ENCODE measurements around the gene VIPR2.

Gene VIPR2

GRCh38 chr7:159157714-159158113 lies 13.0 kb upstream of the VIPR2 start:
- DNase-seq, result no peak

GRCh38 chr7:159156436-159157245 lies 12.0 kb upstream of the VIPR2 start:
- DNase-seq, result no peak

GRCh38 chr7:159155410-159155809 lies 10.7 kb upstream of the VIPR2 start:
- no peak for DNase-seq

- DNase-seq, result no peak
Measured at GRCh38 chr7:159154243-159154642, 9.6 kb upstream of the VIPR2 start.

GRCh38 chr7:159153511-159153910 lies 8.8 kb upstream of the VIPR2 start:
- DNase-seq, result no peak

GRCh38 chr7:159152816-159153215 lies 8.1 kb upstream of the VIPR2 start:
- DNase-seq, result no peak

GRCh38 chr7:159151231-159151630 lies 6.6 kb upstream of the VIPR2 start:
- no peak for DNase-seq

GRCh38 chr7:159149488-159149887 lies 4.8 kb upstream of the VIPR2 start:
- DNase-seq, result no peak

- DNase-seq, result no peak
Measured at GRCh38 chr7:159148430-159149395, 4.0 kb upstream of the VIPR2 start.

- no peak for DNase-seq
Measured at GRCh38 chr7:159147687-159148086, 3.0 kb upstream of the VIPR2 start.

GRCh38 chr7:159147246-159147645 lies 2.6 kb upstream of the VIPR2 start:
- no peak for DNase-seq

- DNase-seq, result no peak
Measured at GRCh38 chr7:159146084-159146858, 1.6 kb upstream of the VIPR2 start.

- DNase-seq, result no peak
Measured at GRCh38 chr7:159145490-159145855, 806 bp upstream of the VIPR2 start.

- DNase-seq, result no peak
Measured at GRCh38 chr7:159143780-159144757, 598 bp downstream of the VIPR2 start.

GRCh38 chr7:159142730-159143129 lies 1.9 kb downstream of the VIPR2 start:
- DNase-seq, result no peak

GRCh38 chr7:159142199-159142598 lies 2.5 kb downstream of the VIPR2 start:
- no peak for DNase-seq

- no peak for DNase-seq
Measured at GRCh38 chr7:159141660-159142059, 3.0 kb downstream of the VIPR2 start.

GRCh38 chr7:159141167-159141566 lies 3.5 kb downstream of the VIPR2 start:
- no peak for DNase-seq

GRCh38 chr7:159140170-159140910 lies 4.3 kb downstream of the VIPR2 start:
- no peak for DNase-seq

GRCh38 chr7:159139639-159140038 lies 5.0 kb downstream of the VIPR2 start:
- DNase-seq, result no peak

- no peak for DNase-seq
Measured at GRCh38 chr7:159139202-159139601, 5.5 kb downstream of the VIPR2 start.
